Medulla oblongata (tissue), 1 donor: ENCODE data around the gene MAEA.

Experiments
- DNase-seq: peaks from one replicate; pipeline ENCODE4 v3.0.0-alpha.2; 2015; ENCODE audit errors: extremely low spot score

The MAEA gene

DNA sequence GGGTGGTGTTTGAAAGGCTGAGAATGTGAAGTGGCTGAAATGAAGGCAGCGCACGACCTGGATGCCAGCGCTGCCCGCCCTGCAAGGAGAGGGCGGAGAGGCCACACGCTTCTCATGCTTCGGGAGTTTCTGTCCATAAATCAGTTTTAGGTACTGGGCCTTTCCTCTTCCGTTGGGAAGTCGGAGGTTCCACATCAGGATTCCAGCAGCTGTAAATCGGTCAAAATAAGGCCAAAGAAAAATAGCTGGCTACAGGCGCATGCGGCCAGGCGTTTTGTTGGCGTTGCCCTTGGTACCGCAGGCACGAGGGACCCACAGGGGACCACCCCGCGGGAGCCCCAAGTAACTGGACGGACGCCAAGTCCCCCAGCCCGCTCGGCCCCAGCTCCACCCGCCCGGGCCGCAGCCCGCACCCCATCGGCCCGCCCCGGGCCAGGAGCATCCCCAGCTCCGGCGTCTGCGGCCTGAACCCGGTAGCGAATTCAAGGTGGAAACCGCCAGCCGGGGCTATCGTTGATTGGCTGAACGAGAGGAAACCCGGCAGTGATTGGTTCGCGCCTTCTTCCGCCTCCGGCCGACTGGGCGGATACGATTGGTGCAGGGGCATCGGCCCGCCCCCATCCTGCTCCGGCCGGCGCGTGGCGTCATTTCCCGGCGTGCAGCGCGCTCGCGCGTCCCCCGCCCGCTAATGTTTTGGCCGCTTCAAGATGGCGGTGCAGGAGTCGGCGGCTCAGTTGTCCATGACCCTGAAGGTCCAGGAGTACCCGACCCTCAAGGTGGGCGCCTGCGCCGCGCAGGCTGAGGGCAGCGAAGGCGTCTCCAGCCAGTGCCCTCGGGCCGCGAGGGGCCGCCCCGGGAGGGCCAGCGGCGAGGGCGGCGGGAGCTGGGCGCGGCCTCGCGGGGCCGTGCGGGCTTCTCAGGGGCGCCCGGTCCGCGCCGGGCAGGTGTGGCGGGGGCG lies at the start of gene MAEA:
Gene MAEA (plus strand): TSS at position 685 of the 958 bp plus-strand sequence. CDS start 23 bp downstream, at position 708.
- peak; percentile 97 for DNase-seq

DNA sequence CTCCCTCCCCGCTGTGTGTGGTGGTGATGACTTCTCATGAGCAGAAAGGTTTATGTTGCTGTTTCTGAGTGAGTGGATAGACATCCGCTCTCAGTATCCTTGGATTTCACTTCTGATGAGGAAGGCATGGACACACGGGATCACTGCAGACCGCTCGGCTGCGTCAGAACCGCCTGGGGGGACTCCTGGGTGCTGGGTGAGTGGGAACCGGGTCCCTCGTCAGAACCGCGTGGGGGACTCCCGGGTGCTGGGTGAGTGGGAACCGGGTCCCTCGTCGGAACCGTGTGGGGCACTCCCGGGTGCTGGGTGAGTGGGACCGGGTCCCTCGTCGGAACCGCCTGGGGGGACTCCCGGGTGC lies 49.8 kb upstream of the MAEA start:
- DNase-seq: no peak

DNA sequence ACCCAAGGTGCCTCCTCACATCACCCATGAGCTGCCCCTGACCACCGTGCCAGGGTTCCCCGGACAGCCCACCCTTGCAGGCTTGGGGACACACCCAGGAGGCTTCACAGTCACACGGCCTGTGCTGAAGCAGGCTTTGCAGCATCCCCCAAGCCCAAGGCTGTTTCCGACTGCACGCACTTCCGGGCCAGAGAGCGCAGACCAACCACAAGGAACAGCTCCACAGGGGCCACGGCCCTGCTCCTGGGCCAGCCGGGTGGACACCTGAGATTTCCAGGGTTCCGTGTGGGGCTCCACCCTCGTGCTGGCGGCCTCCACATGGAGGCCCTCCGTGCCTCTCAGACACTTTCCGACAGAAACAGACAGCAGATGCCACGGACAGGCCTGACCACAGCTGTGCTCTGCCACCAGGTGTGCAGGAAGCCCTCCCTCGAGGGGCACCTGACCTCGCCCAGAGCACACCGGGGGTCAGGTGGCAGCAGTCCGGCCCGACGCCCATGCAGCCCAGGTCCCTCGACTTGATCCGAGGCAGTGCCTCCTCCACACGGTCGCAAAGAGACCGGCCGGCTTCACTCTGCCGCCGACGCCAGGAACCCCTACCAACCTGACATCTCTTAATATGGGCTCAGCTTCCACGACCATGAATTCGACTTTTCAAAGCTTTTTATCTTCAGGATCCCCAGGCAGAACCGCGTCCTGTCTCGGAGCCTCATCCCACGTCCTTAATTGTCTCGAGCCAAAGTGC lies 48.8 kb upstream of the MAEA start:
- DNase-seq: no peak

DNA sequence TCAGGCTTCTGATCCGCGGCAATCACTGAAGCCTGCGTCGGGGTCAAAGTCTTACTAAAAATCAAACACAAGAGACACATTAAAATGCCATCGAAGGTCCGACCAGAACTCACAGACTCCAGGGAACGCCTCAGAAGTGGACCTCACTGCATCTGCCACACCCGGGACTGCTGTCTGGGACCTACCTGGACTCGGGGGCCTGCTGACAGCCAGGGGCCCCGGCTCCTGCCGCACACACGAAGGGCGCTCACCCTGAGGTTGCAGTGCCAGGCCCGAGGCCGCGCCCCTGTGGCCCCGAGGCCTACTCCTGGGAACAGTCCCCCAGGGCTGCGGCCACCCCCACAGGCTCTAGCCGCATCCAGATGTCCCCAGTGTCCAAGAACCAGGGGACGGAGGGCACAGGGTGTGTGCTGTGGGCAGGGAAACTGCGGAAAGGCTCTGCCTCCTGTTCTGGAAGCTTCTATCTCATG lies 48.2 kb upstream of the MAEA start:
- DNase-seq: no peak

DNA sequence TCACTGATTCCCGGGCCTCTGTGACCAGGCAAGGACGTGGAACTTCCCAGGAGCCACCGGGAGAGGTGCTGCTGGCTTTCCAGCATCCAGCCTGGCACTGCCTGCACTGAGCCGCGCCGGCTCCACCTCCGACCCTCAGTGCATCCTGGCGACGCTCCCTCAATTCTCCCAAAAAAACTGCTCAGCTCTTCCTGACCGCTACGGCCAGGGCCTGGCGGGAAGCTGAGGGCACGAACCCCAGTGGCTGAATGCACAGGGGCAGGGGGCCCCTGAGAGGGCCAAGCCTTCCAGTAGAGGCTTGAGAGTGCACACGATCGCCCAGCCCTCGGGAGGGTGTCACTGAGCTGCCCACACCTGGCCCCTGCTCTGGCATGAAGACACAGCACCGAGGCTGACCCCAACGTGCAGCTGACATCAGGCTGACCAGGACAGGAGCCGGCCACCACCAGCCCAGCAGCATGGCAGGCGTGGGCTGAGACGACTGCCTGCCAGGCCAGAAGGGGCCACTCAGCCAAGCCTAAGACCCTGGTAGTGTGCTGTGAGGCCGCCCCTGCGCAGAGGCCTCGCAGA lies 47.7 kb upstream of the MAEA start:
- no peak for DNase-seq

DNA sequence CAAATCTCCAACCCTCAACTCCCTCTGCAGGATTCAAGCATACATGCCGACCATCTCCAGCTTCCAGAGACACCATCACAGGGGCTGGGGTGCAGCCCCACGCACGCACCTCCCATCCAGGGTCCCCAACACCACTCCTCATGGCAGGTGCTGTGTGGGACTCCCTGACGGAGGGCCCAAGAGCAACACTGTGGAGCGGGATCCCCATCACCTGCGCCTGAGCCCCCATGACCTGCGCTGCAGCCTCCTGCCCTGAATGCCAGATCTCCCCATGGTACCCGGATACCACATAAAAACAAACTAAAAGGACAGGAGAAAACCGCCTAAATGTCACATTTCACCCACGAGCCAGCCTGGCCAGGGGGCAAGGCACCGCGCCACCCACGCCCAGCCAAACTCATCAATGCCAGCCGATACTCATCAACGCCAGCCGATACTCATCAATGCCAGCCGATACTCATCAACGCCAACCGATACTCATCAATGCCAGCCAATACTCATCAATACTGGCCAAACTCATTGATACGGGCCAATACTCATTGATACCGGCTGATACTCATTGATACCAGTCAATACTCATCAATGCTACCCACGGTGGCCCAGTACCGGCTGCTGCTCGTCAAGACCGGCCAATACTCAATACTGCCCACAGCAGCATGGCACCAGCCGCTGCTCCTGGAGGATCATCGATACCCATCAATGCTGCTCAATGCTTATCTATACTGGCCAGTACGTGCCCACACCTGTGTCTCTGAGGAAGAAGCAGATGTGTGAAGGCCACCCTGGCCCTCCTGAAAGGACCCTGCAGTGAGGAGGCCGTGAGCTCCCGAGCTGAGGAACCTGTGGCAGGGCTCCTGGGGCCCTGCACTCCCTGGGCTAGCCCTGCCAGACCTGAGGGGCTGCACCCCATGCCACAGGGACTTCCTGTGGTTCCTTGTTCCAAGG lies 46.9 kb upstream of the MAEA start:
- DNase-seq: no peak

DNA sequence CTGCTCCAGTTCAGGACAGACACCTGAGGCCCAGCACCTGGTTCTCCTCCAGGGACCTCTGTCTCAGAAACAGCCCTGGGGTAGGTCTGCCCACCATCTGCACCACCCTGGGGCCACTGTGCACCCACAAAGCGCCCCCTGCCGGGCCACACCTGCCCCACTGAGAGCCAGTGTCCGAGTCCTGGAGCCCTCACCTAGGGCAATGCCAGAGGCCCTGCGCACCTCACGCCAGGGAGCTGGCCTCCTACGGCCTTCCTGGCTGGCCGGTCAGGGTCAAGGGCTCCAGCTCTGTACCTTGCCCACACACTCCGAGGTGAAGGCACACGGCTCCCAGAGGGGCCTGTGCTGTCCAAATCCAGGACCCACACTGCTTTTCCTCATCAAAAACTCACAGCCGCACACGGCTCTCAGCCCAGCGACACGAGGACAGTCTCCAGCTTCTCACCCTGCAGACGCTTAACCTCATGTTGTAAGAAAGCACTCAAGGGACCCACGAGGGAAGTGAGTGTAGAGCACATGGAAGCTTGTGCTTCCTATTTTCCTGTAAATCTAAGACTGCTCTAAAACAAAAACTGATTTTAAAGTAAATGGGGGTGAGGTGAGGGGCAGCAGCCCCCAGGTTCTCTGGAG lies 46.1 kb upstream of the MAEA start:
- peak; percentile 78 for DNase-seq

DNA sequence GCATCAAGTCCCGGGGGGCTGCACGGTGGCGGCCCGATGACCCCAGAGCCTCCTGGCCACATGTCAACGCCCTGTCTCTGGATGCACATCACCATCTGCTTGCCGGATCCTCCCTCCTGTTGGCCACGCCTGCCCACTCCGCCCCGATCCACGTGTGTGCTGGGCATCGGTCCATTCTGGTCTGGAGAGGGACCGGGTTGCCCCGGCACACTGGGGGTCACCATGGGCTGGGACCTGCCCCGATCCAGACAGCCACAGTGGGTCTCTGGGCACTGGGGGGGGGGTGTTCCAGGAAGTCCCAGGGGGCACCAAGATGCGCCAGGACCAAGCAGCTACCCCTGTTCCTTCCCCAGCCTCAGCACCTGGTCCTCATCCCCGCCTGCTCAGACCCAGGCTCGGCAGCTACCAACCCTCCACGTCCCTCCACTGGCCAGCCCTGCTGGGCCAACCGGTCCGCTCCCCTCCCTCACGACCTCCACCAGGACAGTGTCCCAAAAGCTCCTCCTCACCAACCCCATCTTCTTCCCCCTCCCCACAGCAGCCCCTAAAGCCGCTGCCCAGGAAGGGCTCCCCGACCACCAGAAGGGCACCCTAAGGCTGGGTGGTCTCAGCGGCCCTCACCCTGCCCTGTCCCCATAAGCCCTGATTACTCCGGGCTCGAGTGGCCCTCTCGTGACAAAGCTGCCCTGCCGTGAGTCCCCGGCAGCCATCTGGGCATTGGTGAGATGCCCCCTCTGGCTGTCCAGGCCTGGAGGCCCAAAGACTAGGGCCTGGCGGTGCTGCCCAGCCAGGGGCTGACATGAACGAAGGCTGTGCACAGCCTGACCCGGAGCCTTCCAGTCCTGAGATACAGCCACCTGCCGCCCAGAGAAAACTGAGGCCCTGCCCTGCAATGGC lies 45.4 kb upstream of the MAEA start:
- DNase-seq: no peak

DNA sequence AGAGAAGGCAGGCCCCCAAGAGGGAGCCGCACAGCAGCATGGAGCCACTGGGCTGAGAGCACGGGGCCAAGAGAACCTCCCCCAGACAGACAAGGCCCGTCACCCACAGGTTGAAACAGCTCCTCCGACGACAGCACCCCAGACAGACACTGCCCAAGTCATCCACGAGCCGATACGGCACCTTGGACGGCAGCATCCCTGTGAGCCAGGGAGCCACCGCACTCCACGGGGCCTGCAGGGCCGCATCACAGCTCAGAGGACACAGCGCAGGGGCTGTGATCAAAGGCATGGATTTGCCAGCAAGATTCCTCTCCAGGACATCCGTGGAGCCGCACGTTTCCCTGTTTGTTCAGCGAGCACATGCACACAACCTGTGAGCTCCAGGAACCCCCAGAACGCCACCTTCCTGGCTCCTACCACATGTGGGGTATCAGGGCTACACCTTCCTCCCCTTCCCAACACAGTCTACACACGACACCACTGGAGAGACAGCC lies 44.7 kb upstream of the MAEA start:
- no peak for DNase-seq

DNA sequence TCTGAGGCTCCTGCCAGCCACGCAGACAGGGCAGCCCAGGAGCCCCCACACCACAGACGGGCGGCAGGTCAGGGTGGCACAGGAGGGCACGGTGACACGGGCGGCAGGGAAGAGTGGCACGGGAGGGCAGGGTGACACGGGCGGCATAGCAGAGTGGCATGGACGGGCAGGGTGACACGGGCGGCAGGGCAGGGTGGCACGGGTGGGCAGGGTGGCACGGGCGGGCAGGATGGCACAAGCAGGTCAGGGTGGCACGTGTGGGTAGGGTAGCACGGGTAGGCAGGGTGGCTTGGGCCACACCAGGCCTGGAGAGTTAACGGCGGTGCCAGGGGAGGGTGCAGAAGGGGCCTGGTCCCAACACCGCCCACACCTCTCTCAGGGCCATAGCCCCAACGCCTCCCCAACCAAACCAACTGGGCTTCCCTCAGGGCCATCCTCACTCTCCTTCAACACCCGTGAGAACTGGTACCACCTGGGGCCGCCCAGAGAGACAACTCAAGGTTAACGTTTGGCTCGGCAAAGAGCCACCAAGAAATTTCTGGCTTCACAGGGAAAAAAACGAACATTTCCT lies 44.1 kb upstream of the MAEA start:
- DNase-seq: no peak

DNA sequence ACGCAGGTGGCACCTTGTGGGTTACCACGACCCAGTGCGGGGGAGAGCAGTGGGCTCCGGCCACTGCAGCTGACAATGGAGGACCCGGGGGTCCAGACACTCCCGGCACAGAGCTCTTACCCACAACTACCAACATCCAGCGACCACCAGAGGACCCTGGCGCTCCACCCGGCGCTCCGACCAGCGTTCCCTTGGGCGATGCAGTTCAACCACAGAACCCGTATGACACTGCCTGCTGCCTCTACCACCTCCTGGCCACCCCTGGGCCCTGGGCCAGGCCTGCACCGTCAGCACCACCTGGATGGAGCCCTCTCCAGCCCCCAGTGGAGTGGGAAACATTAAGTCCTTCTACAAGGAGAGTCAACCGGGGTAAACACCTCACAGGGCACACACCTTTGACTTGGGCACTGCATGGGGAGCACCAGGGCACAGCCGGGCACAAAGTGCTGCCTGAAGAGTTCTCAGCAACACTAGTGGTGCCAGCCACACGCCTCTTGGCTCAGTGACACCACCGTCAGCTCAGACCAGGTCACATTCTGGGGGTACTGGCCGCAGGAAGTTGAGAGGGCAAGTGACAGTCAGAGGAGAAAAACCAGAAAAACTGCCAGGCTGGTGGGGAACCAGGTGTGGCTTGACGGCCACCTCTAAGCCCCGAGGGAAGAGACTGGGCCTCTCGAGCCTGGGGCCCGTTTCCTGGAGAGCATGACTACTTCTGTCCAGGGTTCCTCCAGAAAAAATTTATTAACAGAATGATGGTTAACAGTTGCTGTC lies 43.4 kb upstream of the MAEA start:
- DNase-seq: peak; percentile 4

DNA sequence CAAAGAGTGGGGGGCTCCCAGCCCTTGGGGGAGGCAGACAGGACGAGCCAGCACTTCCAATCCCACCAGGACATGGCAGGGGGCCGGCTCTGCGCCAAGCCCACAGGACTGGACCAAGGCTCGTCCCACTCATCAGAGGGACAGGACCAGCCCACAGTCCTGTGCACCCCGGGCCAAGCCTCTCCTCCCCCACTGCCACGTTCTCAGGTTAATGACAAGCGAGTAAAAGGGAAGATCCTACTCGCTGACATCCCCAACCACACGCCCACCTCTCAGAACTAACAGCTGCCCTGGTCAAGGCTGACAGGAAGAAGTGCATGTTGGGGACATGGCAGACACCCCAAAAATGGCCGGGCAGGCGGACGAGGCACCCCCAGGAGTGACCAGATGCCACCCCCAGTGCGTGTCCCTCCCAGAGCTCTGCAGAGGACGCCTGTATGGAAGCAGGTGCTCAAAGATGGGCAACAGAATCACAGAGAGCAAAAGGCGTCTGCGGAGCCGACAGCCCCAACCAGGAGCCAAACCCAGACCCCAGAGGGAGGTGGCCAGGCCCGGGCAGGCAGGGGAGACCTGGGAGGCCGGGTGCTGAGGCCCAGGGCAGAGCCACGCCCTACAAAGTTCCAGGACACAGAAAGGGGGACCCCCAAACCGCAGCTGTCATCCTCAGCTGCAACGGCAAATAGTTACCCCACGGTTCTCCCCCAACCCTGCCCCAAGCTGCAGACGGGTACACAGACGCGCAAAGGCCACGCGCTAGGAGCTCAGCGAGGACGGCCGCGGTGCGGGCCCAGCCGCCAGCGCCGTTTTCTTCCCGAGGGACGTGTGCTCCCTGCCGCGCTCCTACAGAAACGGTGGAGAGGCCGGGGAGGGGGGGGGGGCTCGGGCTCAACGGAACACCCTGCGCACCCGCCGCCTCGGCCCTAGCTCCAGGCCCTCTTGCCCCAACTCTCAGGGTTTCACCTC lies 42.5 kb upstream of the MAEA start:
- no peak for DNase-seq

DNA sequence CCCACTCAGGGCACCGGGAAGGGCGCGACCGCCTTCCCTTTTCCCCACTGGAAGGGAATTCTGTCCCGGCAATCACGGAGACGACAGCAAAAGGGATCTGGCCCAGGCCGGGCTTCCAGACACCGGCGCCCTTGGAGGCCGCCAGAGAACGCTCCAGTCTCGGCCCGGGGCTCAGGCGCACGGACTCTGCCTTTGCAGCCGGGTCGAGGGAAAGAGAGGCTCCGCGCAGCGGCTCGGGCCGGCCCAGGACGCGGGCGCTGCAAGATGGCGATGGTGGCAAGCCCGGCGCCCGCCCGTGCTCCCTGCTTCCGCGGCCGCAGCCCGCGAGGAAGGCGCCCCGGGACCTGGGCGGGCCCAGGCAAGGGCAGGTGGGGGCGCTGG lies 41.8 kb upstream of the MAEA start:
- DNase-seq: no peak

DNA sequence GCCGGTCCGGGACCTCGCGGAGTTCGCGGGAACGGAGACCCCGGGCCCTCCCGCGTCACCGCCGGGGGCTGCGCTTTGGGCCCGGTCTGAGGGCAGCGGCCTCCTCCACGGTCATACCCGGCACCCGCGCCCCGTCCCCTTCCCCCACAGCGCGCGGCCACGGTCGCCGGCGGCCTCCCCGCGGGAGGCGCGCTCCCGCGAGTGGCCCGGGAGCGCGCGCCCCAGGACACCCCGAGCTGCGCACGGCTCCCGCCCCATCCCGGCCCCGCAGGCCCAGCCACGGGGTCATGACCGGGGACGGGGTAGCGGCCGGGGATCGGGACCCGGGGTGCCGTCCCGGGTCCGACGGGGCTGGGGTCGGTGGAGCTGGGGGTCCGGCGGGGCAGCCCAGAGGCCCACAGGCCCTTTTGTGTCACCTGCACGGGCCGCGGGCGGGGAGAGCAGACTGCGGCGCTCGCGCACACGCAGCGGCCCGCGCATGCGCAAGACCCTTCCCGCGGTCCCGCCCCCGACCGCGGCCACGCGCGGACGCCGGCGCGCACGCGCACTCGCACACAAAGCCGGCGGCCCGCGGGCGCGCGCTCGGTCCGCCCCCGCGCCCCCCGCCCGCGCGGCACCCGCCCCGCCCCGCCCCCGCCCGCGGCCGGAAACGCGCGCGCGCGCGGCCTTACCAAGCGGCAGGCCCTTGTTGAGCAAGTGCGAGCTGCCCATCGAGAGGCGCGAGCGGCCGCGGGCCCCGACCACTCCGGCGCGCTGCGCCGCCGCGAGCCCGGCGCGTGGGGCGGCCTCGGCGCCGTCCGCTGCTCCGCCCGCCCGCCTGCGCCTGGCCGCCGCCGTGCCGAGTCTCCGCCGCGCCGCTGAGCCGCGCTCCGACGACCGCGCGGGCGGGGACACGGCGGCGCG lies 41.2 kb upstream of the MAEA start, which contains the start of gene CTBP1:
Gene CTBP1 (minus strand): TSS at position 886 of the 903 bp plus-strand sequence. CDS start 7,799 bp downstream, outside the sequence.
- DNase-seq: peak; percentile 84

DNA sequence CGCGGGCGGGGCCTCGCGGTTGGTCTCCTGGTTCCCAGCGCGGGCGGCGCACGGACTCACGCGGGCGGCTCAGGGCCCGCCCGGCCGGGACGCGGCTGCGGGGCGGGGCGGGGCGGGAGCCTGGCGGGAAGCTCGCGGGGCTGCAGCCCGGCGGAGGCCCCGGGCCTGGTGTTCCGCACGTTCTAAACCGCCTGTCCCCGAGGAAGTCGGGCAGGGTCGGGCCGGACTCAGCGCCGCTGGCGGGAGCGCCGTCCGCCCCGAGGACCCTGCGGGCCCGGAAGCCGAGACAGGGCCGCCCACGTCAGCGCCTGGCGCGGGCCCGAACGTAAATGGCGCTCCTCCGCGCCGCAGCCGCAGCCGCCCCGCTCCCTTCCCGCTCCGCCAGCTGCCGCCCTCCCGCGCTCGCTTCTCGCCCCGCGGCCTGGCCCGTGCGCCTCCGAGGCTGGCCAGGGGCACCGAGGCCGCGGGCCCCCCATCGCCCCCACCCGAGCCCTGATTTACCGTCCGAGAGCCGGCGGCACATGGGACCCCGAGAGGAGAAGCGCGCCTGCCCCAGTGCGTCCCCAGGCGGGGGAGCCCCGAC lies 40.5 kb upstream of the MAEA start:
- DNase-seq: peak; percentile 91
